Breast epithelium (tissue), 3 donors: ENCODE data around the gene RUFY2.

ENCODE experiments used
- POLR2A ChIP-seq: fragments of 450-650 bp; IDR thresholded peaks from one replicate; pipeline ENCODE4 v1.6.1; 2016; ENCODE audit warnings: antibody characterized with exemption, mild to moderate bottlenecking, moderate library complexity
- POLR2AphosphoS5 ChIP-seq, 3 donors: sonication (generic); formaldehyde crosslinking; IDR thresholded peaks; one replicate each; pipeline ENCODE4 v1.6.1; 2017; ENCODE audit warnings: antibody characterized with exemption in 3 of 3
- TF ChIP-seq, protein P1 (sequence below), 3 donors: fragments of 450-650 bp; IDR thresholded peaks; one replicate each; pipeline ENCODE4 v1.5.1; 2016 to 2017; ENCODE audit warnings: antibody characterized with exemption in 3 of 3, mild to moderate bottlenecking in 3 of 3, moderate library complexity in 3 of 3

- no peak for TF ChIP-seq POLR2A
- TF ChIP-seq, protein P1, sequence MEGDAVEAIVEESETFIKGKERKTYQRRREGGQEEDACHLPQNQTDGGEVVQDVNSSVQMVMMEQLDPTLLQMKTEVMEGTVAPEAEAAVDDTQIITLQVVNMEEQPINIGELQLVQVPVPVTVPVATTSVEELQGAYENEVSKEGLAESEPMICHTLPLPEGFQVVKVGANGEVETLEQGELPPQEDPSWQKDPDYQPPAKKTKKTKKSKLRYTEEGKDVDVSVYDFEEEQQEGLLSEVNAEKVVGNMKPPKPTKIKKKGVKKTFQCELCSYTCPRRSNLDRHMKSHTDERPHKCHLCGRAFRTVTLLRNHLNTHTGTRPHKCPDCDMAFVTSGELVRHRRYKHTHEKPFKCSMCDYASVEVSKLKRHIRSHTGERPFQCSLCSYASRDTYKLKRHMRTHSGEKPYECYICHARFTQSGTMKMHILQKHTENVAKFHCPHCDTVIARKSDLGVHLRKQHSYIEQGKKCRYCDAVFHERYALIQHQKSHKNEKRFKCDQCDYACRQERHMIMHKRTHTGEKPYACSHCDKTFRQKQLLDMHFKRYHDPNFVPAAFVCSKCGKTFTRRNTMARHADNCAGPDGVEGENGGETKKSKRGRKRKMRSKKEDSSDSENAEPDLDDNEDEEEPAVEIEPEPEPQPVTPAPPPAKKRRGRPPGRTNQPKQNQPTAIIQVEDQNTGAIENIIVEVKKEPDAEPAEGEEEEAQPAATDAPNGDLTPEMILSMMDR (IDR thresholded peaks at IDR 0.05): no peak
- no peak for TF ChIP-seq POLR2AphosphoS5 (IDR thresholded peaks at IDR 0.05)
Measured at GRCh38 chr10:68318331-68319059, 88.6 kb downstream of the RUFY2 start.
